Dedifferentiated amniotic fluid mesenchymal stem cell (primary cell): ENCODE measurements around the gene CEP97.
"Not testable (repeated sequence)": the region's sequence is repeated elsewhere in the genome, so short reads cannot be mapped to it uniquely, and the experiment has no call there.

ENCODE experiments used
- DNase-seq: peaks from one replicate; pipeline ENCODE4 v3.0.0-alpha.2; 2016; ENCODE audit errors: extremely low spot score

Gene CEP97

GRCh38 chr3:101703169-101703568, 21.2 kb upstream of the CEP97 start:
- no peak for DNase-seq

GRCh38 chr3:101704639-101705038, 19.8 kb upstream of the CEP97 start:
- DNase-seq = not testable (repeated sequence)

GRCh38 chr3:101709126-101709525, 15.3 kb upstream of the CEP97 start:
- no peak for DNase-seq

- DNase-seq = no peak
Observed at GRCh38 chr3:101718455-101718854, 6.0 kb upstream of the CEP97 start.

- no peak for DNase-seq
Observed at GRCh38 chr3:101719604-101720185, 4.7 kb upstream of the CEP97 start.

- no peak for DNase-seq
Observed at GRCh38 chr3:101720851-101721840, 3.3 kb upstream of the CEP97 start.

GRCh38 chr3:101722394-101723173, 1.8 kb upstream of the CEP97 start:
- no peak for DNase-seq

GRCh38 chr3:101725194-101725889, 928 bp downstream of the CEP97 start:
- DNase-seq = no peak

GRCh38 chr3:101725890-101726275, 1.5 kb downstream of the CEP97 start:
- no peak for DNase-seq

- DNase-seq = no peak
Observed at GRCh38 chr3:101729586-101729985, 5.2 kb downstream of the CEP97 start.

- no peak for DNase-seq
Observed at GRCh38 chr3:101730839-101731238, 6.4 kb downstream of the CEP97 start.

- no peak for DNase-seq
Observed at GRCh38 chr3:101732240-101732641, 7.8 kb downstream of the CEP97 start.

- DNase-seq = no peak
Observed at GRCh38 chr3:101735833-101736232, 11.4 kb downstream of the CEP97 start.

- DNase-seq = not testable (repeated sequence)
Observed at GRCh38 chr3:101741914-101742313, 17.5 kb downstream of the CEP97 start.

- no peak for DNase-seq
Observed at GRCh38 chr3:101744811-101745210, 20.4 kb downstream of the CEP97 start.

- DNase-seq = not testable (repeated sequence)
Observed at GRCh38 chr3:101745934-101746333, 21.5 kb downstream of the CEP97 start.

- not testable (repeated sequence) for DNase-seq
Observed at GRCh38 chr3:101753386-101754113, 29.1 kb downstream of the CEP97 start.

GRCh38 chr3:101758224-101758623, 33.8 kb downstream of the CEP97 start:
- DNase-seq = no peak

- DNase-seq = no peak
Observed at GRCh38 chr3:101762041-101762646, 37.7 kb downstream of the CEP97 start.

- not testable (repeated sequence) for DNase-seq
Observed at GRCh38 chr3:101777745-101778281, 53.4 kb downstream of the CEP97 start.
